Sigmoid colon (tissue), 7 donors: ENCODE data around the gene AGFG1. TPM values are rescaled to one million over a fixed set of nuclear protein-coding genes. Genes with fewer than 3 reads are reported as not detected.
"Not testable (repeated sequence)": the region's sequence is repeated elsewhere in the genome, so short reads cannot be mapped to it uniquely, and the experiment has no call there.

Experiments used
- DNase-seq: peaks from one replicate; pipeline ENCODE4 v3.0.0-alpha.2; 2019
- H3K27ac ChIP-seq, 4 donors: fragments of 200-600 bp; sonication (generic); one replicate each; pipeline ENCODE4 v1.5.1; 2016 to 2019; ENCODE audit warnings: mild to moderate bottlenecking in 1 of 4
- H3K27me3 ChIP-seq, 3 donors: fragments of 200-600 bp; sonication (generic); one replicate each; pipeline ENCODE4 v1.5.1; 2019; ENCODE audit warnings: mild to moderate bottlenecking in 1 of 3
- H3K36me3 ChIP-seq, 4 donors: fragments of 200-600 bp; sonication (generic); one replicate each; pipeline ENCODE4 v1.5.1; 2016 to 2019
- H3K4me1 ChIP-seq, 4 donors: fragments of 200-600 bp; sonication (generic); one replicate each; pipeline ENCODE4 v1.5.1; 2017 to 2019
- H3K4me3 ChIP-seq, 4 donors: fragments of 200-600 bp; sonication (generic); one replicate each; pipeline ENCODE4 v1.5.1; 2017 to 2019; ENCODE audit warnings: mild to moderate bottlenecking in 2 of 4, moderate library complexity in 1 of 4
- H3K9me3 ChIP-seq, 4 donors: fragments of 200-600 bp in 3 of 4; sonication (generic) in 3 of 4; one replicate each; pipeline versions ENCODE4 v1.5.1 to v1.6.1; 2013 to 2019
- CTCF ChIP-seq, 4 experiments: fragments of 450-650 bp in 3 of 4; fragments of 200-600 bp in 1 of 4; IDR thresholded peaks; one replicate each; pipeline ENCODE4 v1.5.1; 2016 to 2019; ENCODE audit warnings: antibody characterized with exemption in 4 of 4, mild to moderate bottlenecking in 3 of 4, moderate library complexity in 2 of 4
- EP300 ChIP-seq, 4 donors: sonication (generic); formaldehyde crosslinking; IDR thresholded peaks; one replicate each; pipeline ENCODE4 v1.6.1; 2017; ENCODE audit warnings: antibody characterized with exemption in 4 of 4
- POLR2A ChIP-seq, 2 donors: fragments of 450-650 bp; IDR thresholded peaks; one replicate each; pipeline ENCODE4 v1.6.1; 2016; ENCODE audit warnings: antibody characterized with exemption in 2 of 2, mild to moderate bottlenecking in 2 of 2, moderate library complexity in 2 of 2
- POLR2AphosphoS5 ChIP-seq, 4 donors: sonication (generic); formaldehyde crosslinking; IDR thresholded peaks; one replicate each; pipeline ENCODE4 v1.6.1; 2017; ENCODE audit warnings: antibody characterized with exemption in 4 of 4
- WGBS, 2 donors: extraction: QIAGEN DNeasy Blood & Tissue Kit; methylation state at CpG; one replicate each; pipeline ENCODE4 v1.1.7; 2013; 5-methylcytosine and 5-hydroxymethylcytosine counted together
- intact Hi-C: fragments of 100-400 bp; cut with DNase I; formaldehyde crosslinking; loops from one replicate; pipeline ENCODE4 v1.15.1; 2023
- polyA plus RNA-seq, 3 donors: library from polyadenylated mRNA; stranded (reverse); fragments of 200-250 nt; gene quantifications; one replicate each; pipeline ENCODE4 v1.2.3, GENCODE V29; 2013
- total RNA-seq, 4 donors: library from RNA; depleted of rRNA; stranded (reverse); fragments of >200 nt; gene quantifications; one replicate each; pipeline ENCODE4 v1.1.0, GENCODE V29; 2016
- donor health status: healthy with polysubstance abuse.
- donor health status: Bipolar disorder and iron deficiency.
- donor health status: healthy.

AGFG1 gene
- total and polyA plus RNA-seq, 7 donors, result 36.0 to 53.9 (median 43.6) TPM

- intact Hi-C loops, result no loop called here
- TF ChIP-seq POLR2A (IDR thresholded peaks at IDR 0.05), result no peak
- no peak for TF ChIP-seq POLR2AphosphoS5 (IDR thresholded peaks at IDR 0.05)
- TF ChIP-seq EP300 (IDR thresholded peaks at IDR 0.05), result no peak
- TF ChIP-seq CTCF (IDR thresholded peaks at IDR 0.05), result no peak
- no peaks in the 10 kb centered on the region for H3K9me3 ChIP-seq
- peaks cover 0 to 70% (median 17%) of the 10 kb centered on the region in 4 donors for H3K36me3 ChIP-seq
- H3K4me3 ChIP-seq, result no peak overlapping the region
- WGBS, 2 donors, result 97 to 98% methylated on average over 8 of the region's 8 CpGs
- no peak overlapping the region for H3K27ac ChIP-seq
- no peaks in the 10 kb centered on the region for H3K4me1 ChIP-seq
- no peaks in the 10 kb centered on the region for H3K27me3 ChIP-seq
- no peak for DNase-seq
These were observed 67.6 kb downstream of the AGFG1 start for GRCh38 chr2:227539465-227539956.

- H3K9me3 ChIP-seq, intact Hi-C loops, DNase-seq, H3K4me1 ChIP-seq, H3K27ac ChIP-seq, H3K4me3 ChIP-seq, H3K27me3 ChIP-seq: not testable (repeated sequence)
- WGBS, 2 donors, result 96 to 97% methylated on average over 9 of the region's 9 CpGs
- peaks cover 0 to 64% (median 17%) of the 10 kb centered on the region in 4 donors for H3K36me3 ChIP-seq
These were observed 68.4 kb downstream of the AGFG1 start for GRCh38 chr2:227540352-227540751.

GRCh38 chr2:227545990-227546389 is 74.0 kb downstream of the AGFG1 start:
- no peaks in the 10 kb centered on the region for H3K9me3 ChIP-seq
- H3K36me3 ChIP-seq, result peaks cover 0 to 33% (median 10%) of the 10 kb centered on the region in 4 donors
- H3K4me1 ChIP-seq, result no peaks in the 10 kb centered on the region
- H3K27ac ChIP-seq, result no peak overlapping the region
- DNase-seq, result no peak
- WGBS, 2 donors, result 92 to 96% methylated on average over 11 of the region's 11 CpGs
- intact Hi-C loops, result no loop called here
- H3K4me3 ChIP-seq, result no peak overlapping the region
- no peaks in the 10 kb centered on the region for H3K27me3 ChIP-seq
- TF ChIP-seq POLR2A (IDR thresholded peaks at IDR 0.05) (no peak), EP300 (IDR thresholded peaks at IDR 0.05) (no peak), POLR2AphosphoS5 (IDR thresholded peaks at IDR 0.05) (no peak), CTCF (IDR thresholded peaks at IDR 0.05) (no peak)

GRCh38 chr2:227551836-227552235 is 79.9 kb downstream of the AGFG1 start:
- Histone ChIP-seq H3K27me3 (no peaks in the 10 kb centered on the region), H3K36me3 (peaks cover 4 to 70% (median 11%) of the 10 kb centered on the region in 4 donors), H3K4me3 (no peak overlapping the region), H3K4me1 (no peaks in the 10 kb centered on the region), H3K27ac (no peak overlapping the region), H3K9me3 (no peaks in the 10 kb centered on the region)
- intact Hi-C loops, result no loop called here
- no peak for DNase-seq
- WGBS, 2 donors, result 96% methylated on average over 3 of the region's 3 CpGs
- no peak for TF ChIP-seq CTCF (IDR thresholded peaks at IDR 0.05)
- no peak for TF ChIP-seq POLR2A (IDR thresholded peaks at IDR 0.05)
- no peak for TF ChIP-seq EP300 (IDR thresholded peaks at IDR 0.05)
- no peak for TF ChIP-seq POLR2AphosphoS5 (IDR thresholded peaks at IDR 0.05)

GRCh38 chr2:227562581-227562980 is 90.6 kb downstream of the AGFG1 start:
- Histone ChIP-seq H3K36me3 (peaks cover 0 to 5% (median 0%) of the 10 kb centered on the region in 4 donors), H3K4me1 (no peaks in the 10 kb centered on the region), H3K9me3 (no peaks in the 10 kb centered on the region), H3K27ac (no peak overlapping the region), H3K4me3 (no peak overlapping the region), H3K27me3 (no peaks in the 10 kb centered on the region)
- TF ChIP-seq POLR2AphosphoS5 (IDR thresholded peaks at IDR 0.05) (no peak), CTCF (IDR thresholded peaks at IDR 0.05) (no peak), POLR2A (IDR thresholded peaks at IDR 0.05) (no peak), EP300 (IDR thresholded peaks at IDR 0.05) (no peak)
- intact Hi-C loops, result no loop called here
- DNase-seq, result no peak
